Right lobe of liver (tissue), 4 donors: Measurements from ENCODE around the gene SSRP1.

Experiments
- POLR2A ChIP-seq: fragments of 450-650 bp; IDR thresholded peaks from one replicate; pipeline ENCODE4 v1.6.1; 2017; ENCODE audit warnings: antibody characterized with exemption, mild to moderate bottlenecking
- TF ChIP-seq, protein P1 (sequence below), 4 donors: fragments of 200-600 bp in 3 of 4; fragments of 450-650 bp in 1 of 4; IDR thresholded peaks; one replicate each; pipeline versions ENCODE4 v1.5.1 to v1.8.0; 2016 to 2022; ENCODE audit warnings: antibody characterized with exemption in 4 of 4, mild to moderate bottlenecking in 2 of 4
- donor health status: DM: no; HTN: no; CAD: no.
- donor health status: DM: no; HTN: no; CAD: no.
- donor health status: DM: no; HTN: yes; CAD: no.

DNA sequence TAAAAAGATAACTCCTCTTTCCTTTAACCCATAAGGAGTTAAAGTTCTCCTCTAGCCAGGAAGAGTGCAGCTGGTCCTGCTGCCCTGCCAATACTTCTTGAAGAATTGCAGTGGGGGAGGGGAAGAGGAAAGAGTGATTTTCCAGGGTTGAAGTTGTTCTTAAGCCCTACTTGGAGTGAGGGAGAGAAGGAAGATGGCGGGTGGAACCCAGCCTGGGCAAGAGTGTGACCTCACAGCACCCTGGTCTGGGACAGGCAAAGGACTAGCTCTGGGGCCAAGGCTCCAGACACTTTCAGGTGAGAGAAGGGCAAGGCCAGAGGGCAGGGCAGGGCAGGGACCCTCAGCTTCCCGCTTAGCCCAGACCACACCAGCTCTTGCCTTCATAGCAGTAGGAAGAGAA is 17.5 kb downstream of the SSRP1 start:
- TF ChIP-seq, protein P1, sequence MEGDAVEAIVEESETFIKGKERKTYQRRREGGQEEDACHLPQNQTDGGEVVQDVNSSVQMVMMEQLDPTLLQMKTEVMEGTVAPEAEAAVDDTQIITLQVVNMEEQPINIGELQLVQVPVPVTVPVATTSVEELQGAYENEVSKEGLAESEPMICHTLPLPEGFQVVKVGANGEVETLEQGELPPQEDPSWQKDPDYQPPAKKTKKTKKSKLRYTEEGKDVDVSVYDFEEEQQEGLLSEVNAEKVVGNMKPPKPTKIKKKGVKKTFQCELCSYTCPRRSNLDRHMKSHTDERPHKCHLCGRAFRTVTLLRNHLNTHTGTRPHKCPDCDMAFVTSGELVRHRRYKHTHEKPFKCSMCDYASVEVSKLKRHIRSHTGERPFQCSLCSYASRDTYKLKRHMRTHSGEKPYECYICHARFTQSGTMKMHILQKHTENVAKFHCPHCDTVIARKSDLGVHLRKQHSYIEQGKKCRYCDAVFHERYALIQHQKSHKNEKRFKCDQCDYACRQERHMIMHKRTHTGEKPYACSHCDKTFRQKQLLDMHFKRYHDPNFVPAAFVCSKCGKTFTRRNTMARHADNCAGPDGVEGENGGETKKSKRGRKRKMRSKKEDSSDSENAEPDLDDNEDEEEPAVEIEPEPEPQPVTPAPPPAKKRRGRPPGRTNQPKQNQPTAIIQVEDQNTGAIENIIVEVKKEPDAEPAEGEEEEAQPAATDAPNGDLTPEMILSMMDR (IDR thresholded peaks at IDR 0.05): no peak
- no peak for TF ChIP-seq POLR2A
